Measurements from ENCODE around the gene CBX8. TPM values are rescaled to one million over a fixed set of nuclear protein-coding genes. Genes with fewer than 3 reads are reported as not detected.

Gene CBX8
- polyA plus RNA-seq, 2 of the 4 experiments (the other 2 are of a cell fraction) = 1.5 to 13.1 TPM

DNA sequence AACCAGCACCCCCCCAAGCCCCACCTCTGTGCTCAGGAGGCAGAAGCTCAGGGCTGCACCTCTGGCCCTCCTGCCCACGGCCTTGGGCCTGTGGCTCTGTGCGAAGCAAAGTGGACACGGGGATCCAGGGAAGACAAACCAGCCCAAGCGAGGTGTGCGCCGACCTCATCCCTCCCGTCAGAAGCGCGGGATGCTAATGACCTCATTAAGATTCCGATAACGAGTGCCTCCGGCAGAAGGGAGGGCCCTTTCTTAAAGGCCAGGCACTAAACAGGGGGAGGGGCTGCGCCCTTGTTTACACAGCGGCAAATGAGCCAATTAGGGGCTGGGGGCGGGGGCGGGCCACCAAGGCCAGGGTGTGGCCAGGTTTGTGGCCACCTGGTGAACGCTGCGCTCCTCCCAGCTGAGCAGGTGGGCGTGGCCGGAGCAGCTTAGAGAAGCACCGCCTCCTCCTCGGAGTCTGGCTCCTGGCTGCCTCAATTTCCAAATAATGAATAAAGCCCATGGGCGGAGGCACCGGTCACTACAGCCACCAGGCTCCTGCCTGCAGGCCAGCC, 39.2 kb upstream of the CBX8 start:
- H3K4me1 ChIP-seq = peaks cover 72% of the 10 kb centered on the region
- ChIA-PET CTCF (interaction anchor here (0.5 to 35.2 kb wide), 28 partner anchors 9 to 818 kb away, joined by 3 to 1281 read pairs (median 5); partner anchors contain the start of genes CBX2 and CBX8), POLR2A (interaction anchor here (0.8 to 3.4 kb wide), 6 partner anchors 24 to 157 kb away, joined by 3 to 60 read pairs (median 10); partner anchors contain the start of gene CBX8)
- TF ChIP-seq TFCP2L1 (CRISPR knock-in tag; IDR thresholded peaks at IDR 0.05) (no peak), FOSL2 (IDR thresholded peaks at IDR 0.05) (no peak), FOSL2 (CRISPR knock-in tag; IDR thresholded peaks at IDR 0.05) (no peak), NFE2L2 (conservative IDR thresholded peaks at IDR 0.05; ENCODE audit: low read length) (no peak), RFX5 (IDR thresholded peaks at IDR 0.05) (no peak), REST (IDR thresholded peaks at IDR 0.05) (no peak), SREBF2 (IDR thresholded peaks at IDR 0.05) (no peak), RARB (CRISPR knock-in tag; IDR thresholded peaks at IDR 0.05) (no peak), HDAC2 (IDR thresholded peaks at IDR 0.05) (no peak), KDM5A (IDR thresholded peaks at IDR 0.05) (no peak), ZNF302 (CRISPR knock-in tag; IDR thresholded peaks at IDR 0.05) (no peak), CHD2 (IDR thresholded peaks at IDR 0.05; ENCODE audit: low read length, partially characterized antibody) (no peak), USF2 (IDR thresholded peaks at IDR 0.05) (no peak), FOXS1 (CRISPR knock-in tag; IDR thresholded peaks at IDR 0.05) (no peak), MAX (IDR thresholded peaks at IDR 0.05) (no peak), CBX2 (IDR thresholded peaks at IDR 0.05; ENCODE audit: borderline replicate concordance, low read depth) (no peak)
- TF ChIP-seq, protein P1, sequence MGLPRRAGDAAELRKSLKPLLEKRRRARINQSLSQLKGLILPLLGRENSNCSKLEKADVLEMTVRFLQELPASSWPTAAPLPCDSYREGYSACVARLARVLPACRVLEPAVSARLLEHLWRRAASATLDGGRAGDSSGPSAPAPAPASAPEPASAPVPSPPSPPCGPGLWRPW (IDR thresholded peaks at IDR 0.05) = no peak
- no peak for ATAC-seq
- DNase-seq (ENCODE audit: low read depth in 1 of 2, low spot score in 1 of 2) = peak in 1 of 2 experiments; percentile 55
- no peaks in the 10 kb centered on the region for H3K9me3 ChIP-seq
- peak overlapping the region; percentile 82 for H3K4me3 ChIP-seq
- peak overlapping the region; percentile 100 for H3K4me2 ChIP-seq
- 85% methylated on average over 19 of the region's 24 CpGs for WGBS (ENCODE audit: missing lambda C conversion rate)
- H3K27ac ChIP-seq = peak overlapping the region; percentile 95 to 98
- no peak for FAIRE-seq

DNA sequence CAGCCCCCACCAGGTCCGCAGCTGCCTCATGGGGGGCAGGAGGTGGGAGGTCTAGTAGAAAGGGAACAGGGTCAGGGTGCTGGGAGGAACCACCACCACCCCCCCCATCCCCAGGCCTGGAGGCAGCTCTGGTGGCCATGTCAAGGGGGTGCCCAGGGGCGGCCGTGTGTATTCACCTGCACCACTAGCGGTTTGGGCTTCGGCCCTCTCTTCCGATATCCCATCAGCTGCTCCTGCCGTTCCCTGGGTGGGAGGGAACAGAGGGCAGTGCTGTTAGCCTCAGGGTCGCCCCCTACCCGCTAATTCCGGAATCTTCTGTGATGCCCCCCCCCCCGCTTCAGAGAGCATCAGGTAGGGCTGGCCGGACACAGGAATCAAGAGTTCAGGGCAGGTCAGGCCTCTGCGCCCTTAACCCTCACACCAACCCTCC, 38.6 kb upstream of the CBX8 start:
- Histone ChIP-seq H3K9me3 (no peaks in the 10 kb centered on the region), H3K4me3 (no peak overlapping the region), H3K27ac (peak overlapping the region in 1 of 2 experiments; percentile 95; a peak in 4 of 6 replicates), H3K4me2 (peak overlapping the region; percentile 100; the same call in 2 of the 3 replicates), H3K4me1 (peaks cover 72% of the 10 kb centered on the region)
- TF ChIP-seq KDM5A (IDR thresholded peaks at IDR 0.05) (no peak), RCOR1 (IDR thresholded peaks at IDR 0.05; ENCODE audit: low read depth, low read length) (no peak), CHD4 (IDR thresholded peaks at IDR 0.05; ENCODE audit: borderline replicate concordance) (no peak), TFCP2L1 (CRISPR knock-in tag; IDR thresholded peaks at IDR 0.05) (no peak), POLR2AphosphoS2 (conservative IDR thresholded peaks at IDR 0.05; ENCODE audit: low read length) (no peak; the same call in 1 of the 2 replicates), SREBF2 (IDR thresholded peaks at IDR 0.05) (no peak), BCL3 (IDR thresholded peaks at IDR 0.05) (no peak)
- TF ChIP-seq, protein P1 (IDR thresholded peaks at IDR 0.05) = no peak
- TF ChIP-seq, protein P2, sequence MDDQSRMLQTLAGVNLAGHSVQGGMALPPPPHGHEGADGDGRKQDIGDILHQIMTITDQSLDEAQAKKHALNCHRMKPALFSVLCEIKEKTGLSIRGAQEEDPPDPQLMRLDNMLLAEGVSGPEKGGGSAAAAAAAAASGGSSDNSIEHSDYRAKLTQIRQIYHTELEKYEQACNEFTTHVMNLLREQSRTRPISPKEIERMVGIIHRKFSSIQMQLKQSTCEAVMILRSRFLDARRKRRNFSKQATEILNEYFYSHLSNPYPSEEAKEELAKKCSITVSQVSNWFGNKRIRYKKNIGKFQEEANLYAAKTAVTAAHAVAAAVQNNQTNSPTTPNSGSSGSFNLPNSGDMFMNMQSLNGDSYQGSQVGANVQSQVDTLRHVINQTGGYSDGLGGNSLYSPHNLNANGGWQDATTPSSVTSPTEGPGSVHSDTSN (IDR thresholded peaks at IDR 0.05) = no peak
- no peak for DNase-seq (ENCODE audit: low read depth in 1 of 2, low spot score in 1 of 2)
- FAIRE-seq = no peak
- CTCF ChIA-PET = interaction anchor here (0.8 to 35.2 kb wide), 22 partner anchors 10 to 239 kb away, joined by 3 to 1281 read pairs (median 6); partner anchors contain the start of genes CBX2 and CBX8
- 81% methylated on average over 10 of the region's 13 CpGs for WGBS (ENCODE audit: missing lambda C conversion rate)
- POLR2A ChIA-PET = interaction anchor here (0.6 to 3.4 kb wide), 5 partner anchors 24 to 90 kb away, joined by 4 to 60 read pairs (median 8); partner anchors contain the start of gene CBX8
- ATAC-seq = no peak
